GM12892 (cell line): ENCODE measurements around the gene TMEM132E.

Source experiments
- POLR2A ChIP-seq: IDR thresholded peaks from 2 replicates; pipeline ENCODE4 v1.6.1; 2011; ENCODE audit warnings: low read depth, low read length, control low read depth
- POLR2AphosphoS5 ChIP-seq: IDR thresholded peaks from 2 replicates; pipeline ENCODE4 v1.6.1; 2011; ENCODE audit warnings: low read depth, low read length, control low read depth

DNA sequence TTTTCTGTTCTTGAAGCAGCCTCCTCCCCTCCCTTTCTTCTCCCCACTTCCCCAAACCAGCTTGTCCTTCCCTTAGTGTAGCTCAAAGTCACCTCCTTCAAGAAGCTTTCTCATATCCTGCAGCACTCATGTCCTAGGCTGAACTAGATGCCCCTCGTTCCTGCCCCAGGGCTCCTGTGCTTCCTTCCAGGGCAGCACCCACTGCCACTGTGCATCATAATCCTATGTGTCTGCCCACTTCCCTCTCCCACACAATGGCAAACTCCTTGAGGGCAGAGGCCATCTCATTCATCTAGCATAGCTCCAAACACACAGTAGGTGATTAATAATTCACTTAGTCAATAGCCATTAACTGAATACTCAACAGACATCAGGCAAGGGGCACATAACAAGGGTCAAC, 6.9 kb upstream of the TMEM132E start:
- TF ChIP-seq POLR2AphosphoS5 (no peak), POLR2A (no peak)
